Type B pancreatic cell (in vitro differentiated cells): ENCODE data around the gene ATOX1. TPM values are rescaled to one million over a fixed set of nuclear protein-coding genes. Genes with fewer than 3 reads are reported as not detected.

Source experiments
- DNase-seq: peaks from one replicate; pipeline ENCODE4 v3.0.0; 2021; ENCODE audit warnings: mixed read lengths; ENCODE audit not compliant: unreplicated experiment; ENCODE audit errors: extremely low spot score
- H3K27ac Mint-ChIP-seq: 2 replicates; pipeline ENCODE4 v1.8.0; 2021; ENCODE audit warnings: mild to moderate bottlenecking, mixed read lengths
- H3K27me3 Mint-ChIP-seq: 2 replicates; pipeline ENCODE4 v1.8.0; 2021; ENCODE audit warnings: mixed read lengths
- H3K36me3 Mint-ChIP-seq: 2 replicates; pipeline ENCODE4 v1.8.0; 2021; ENCODE audit warnings: mixed read lengths
- H3K4me1 Mint-ChIP-seq: one replicate; pipeline ENCODE4 v1.8.0; 2021; ENCODE audit warnings: mixed read lengths; ENCODE audit not compliant: unreplicated experiment
- H3K4me3 Mint-ChIP-seq: 2 replicates; pipeline ENCODE4 v1.8.0; 2021; ENCODE audit warnings: mild to moderate bottlenecking, mixed read lengths
- H3K9me3 Mint-ChIP-seq: 2 replicates; pipeline ENCODE4 v1.8.0; 2021; ENCODE audit warnings: mixed read lengths
- total RNA-seq: library from RNA; stranded (reverse); gene quantifications from 2 replicates; pipeline ENCODE4 v1.2.1, GENCODE V29; 2021; ENCODE audit warnings: low replicate concordance
- TF ChIP-seq, protein P1 (sequence below): fragments of 200-600 bp; sonication (generic); conservative IDR thresholded peaks from 2 replicates; pipeline ENCODE4 v1.5.0; 2021; ENCODE audit warnings: antibody characterized with exemption, mild to moderate bottlenecking

ATOX1 gene
- total RNA-seq, 1 donor from 2014 or later: 81.0 TPM

GRCh38 chr5:151717416-151717815 lies 41.0 kb downstream of the ATOX1 start:
- no peak overlapping the region for H3K27ac Mint-ChIP-seq
- no peaks in the 10 kb centered on the region for H3K27me3 Mint-ChIP-seq
- H3K4me1 Mint-ChIP-seq: peaks cover 4% of the 10 kb centered on the region
- H3K9me3 Mint-ChIP-seq: no peaks in the 10 kb centered on the region
- no peaks in the 10 kb centered on the region for H3K36me3 Mint-ChIP-seq
- TF ChIP-seq, protein P1, sequence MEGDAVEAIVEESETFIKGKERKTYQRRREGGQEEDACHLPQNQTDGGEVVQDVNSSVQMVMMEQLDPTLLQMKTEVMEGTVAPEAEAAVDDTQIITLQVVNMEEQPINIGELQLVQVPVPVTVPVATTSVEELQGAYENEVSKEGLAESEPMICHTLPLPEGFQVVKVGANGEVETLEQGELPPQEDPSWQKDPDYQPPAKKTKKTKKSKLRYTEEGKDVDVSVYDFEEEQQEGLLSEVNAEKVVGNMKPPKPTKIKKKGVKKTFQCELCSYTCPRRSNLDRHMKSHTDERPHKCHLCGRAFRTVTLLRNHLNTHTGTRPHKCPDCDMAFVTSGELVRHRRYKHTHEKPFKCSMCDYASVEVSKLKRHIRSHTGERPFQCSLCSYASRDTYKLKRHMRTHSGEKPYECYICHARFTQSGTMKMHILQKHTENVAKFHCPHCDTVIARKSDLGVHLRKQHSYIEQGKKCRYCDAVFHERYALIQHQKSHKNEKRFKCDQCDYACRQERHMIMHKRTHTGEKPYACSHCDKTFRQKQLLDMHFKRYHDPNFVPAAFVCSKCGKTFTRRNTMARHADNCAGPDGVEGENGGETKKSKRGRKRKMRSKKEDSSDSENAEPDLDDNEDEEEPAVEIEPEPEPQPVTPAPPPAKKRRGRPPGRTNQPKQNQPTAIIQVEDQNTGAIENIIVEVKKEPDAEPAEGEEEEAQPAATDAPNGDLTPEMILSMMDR: no peak
- no peak for DNase-seq
- no peak overlapping the region for H3K4me3 Mint-ChIP-seq

GRCh38 chr5:151709109-151709735 lies 49.2 kb downstream of the ATOX1 start:
- Mint-ChIP-seq H3K4me3 (no peak overlapping the region), H3K36me3 (no peaks in the 10 kb centered on the region), H3K4me1 (no peaks in the 10 kb centered on the region), H3K9me3 (no peaks in the 10 kb centered on the region), H3K27ac (no peak overlapping the region), H3K27me3 (no peaks in the 10 kb centered on the region)
- DNase-seq: no peak
- TF ChIP-seq, protein P1: no peak

- H3K27me3 Mint-ChIP-seq: no peaks in the 10 kb centered on the region
- TF ChIP-seq, protein P1: no peak
- H3K4me1 Mint-ChIP-seq: no peaks in the 10 kb centered on the region
- no peak overlapping the region for H3K27ac Mint-ChIP-seq
- no peak for DNase-seq
- H3K4me3 Mint-ChIP-seq: no peak overlapping the region
- H3K36me3 Mint-ChIP-seq: no peaks in the 10 kb centered on the region
- H3K9me3 Mint-ChIP-seq: no peaks in the 10 kb centered on the region
Observed at GRCh38 chr5:151708126-151708525, 50.3 kb downstream of the ATOX1 start.

GRCh38 chr5:151707567-151707966 lies 50.9 kb downstream of the ATOX1 start:
- H3K9me3 Mint-ChIP-seq: no peaks in the 10 kb centered on the region
- no peak for DNase-seq
- TF ChIP-seq, protein P1: no peak
- H3K4me3 Mint-ChIP-seq: no peak overlapping the region
- no peak overlapping the region for H3K27ac Mint-ChIP-seq
- H3K27me3 Mint-ChIP-seq: no peaks in the 10 kb centered on the region
- H3K36me3 Mint-ChIP-seq: no peaks in the 10 kb centered on the region
- no peaks in the 10 kb centered on the region for H3K4me1 Mint-ChIP-seq

- no peaks in the 10 kb centered on the region for H3K4me1 Mint-ChIP-seq
- no peaks in the 10 kb centered on the region for H3K36me3 Mint-ChIP-seq
- H3K27me3 Mint-ChIP-seq: no peaks in the 10 kb centered on the region
- TF ChIP-seq, protein P1: no peak
- H3K9me3 Mint-ChIP-seq: no peaks in the 10 kb centered on the region
- no peak for DNase-seq
- H3K4me3 Mint-ChIP-seq: no peak overlapping the region
- no peak overlapping the region for H3K27ac Mint-ChIP-seq
Observed at GRCh38 chr5:151706906-151707305, 51.5 kb downstream of the ATOX1 start.
